H1 (cell line): Measurements from ENCODE around the gene ZAP70. TPM values are rescaled to one million over a fixed set of nuclear protein-coding genes. Genes with fewer than 3 reads are reported as not detected.

Experiments used
- CTCF ChIA-PET: fragments of 300-600 bp; sonication (Branson Sonifier 250); formaldehyde crosslinking; loops from one replicate; lab custom pipeline; 2021; ENCODE audit not compliant: partially characterized antibody; lab: Charles Lee
- POLR2A ChIA-PET: fragments of 300-600 bp; sonication (Branson Sonifier 250); formaldehyde crosslinking; loops from one replicate; lab custom pipeline; 2021; ENCODE audit warnings: inconsistent platforms; ENCODE audit not compliant: partially characterized antibody; lab: Charles Lee
- DNase-seq, 2 experiments: peaks; one replicate each; pipeline versions ENCODE4 v3.0.0 to v3.0.0-alpha.2; 2010 to 2022; ENCODE audit warnings: low spot score in 2 of 2, low read depth in 1 of 2, mixed read lengths in 1 of 2
- FAIRE-seq: peaks from 2 replicates; lab custom pipeline; 2011; peaks lifted over from hg19 to GRCh38; lab: Jason Lieb, UNC
- H2AFZ ChIP-seq: 2 replicates; pipeline ENCODE4 v1.8.1; 2012; ENCODE audit warnings: low read length, inconsistent platforms
- H2AK5ac ChIP-seq: 2 replicates; pipeline ENCODE4 v1.6.1; 2013; ENCODE audit warnings: low read depth, low read length
- H2BK120ac ChIP-seq: replicated peaks from 2 replicates; pipeline ENCODE3; 2013; ENCODE audit warnings: low read depth, low read length, inconsistent platforms
- H2BK12ac ChIP-seq: 2 replicates; pipeline ENCODE4 v1.6.1; 2013; ENCODE audit warnings: low read depth, low read length
- H2BK15ac ChIP-seq: 2 replicates; pipeline ENCODE4 v1.6.1; 2013; ENCODE audit warnings: low read length
- H2BK20ac ChIP-seq: 2 replicates; pipeline ENCODE4 v1.6.1; 2013; ENCODE audit warnings: low read length
- H2BK5ac ChIP-seq: 2 replicates; pipeline ENCODE4 v1.6.1; 2013; ENCODE audit warnings: low read depth, low read length
- H3K14ac ChIP-seq: 2 replicates; pipeline ENCODE4 v1.6.1; 2013; ENCODE audit warnings: inconsistent platforms; ENCODE audit not compliant: insufficient read length
- H3K18ac ChIP-seq: 2 replicates; pipeline ENCODE4 v1.6.1; 2013; ENCODE audit warnings: low read length; ENCODE audit errors: extremely low read depth
- H3K23ac ChIP-seq: 2 replicates; pipeline ENCODE4 v1.6.1; 2013; ENCODE audit warnings: inconsistent platforms; ENCODE audit not compliant: insufficient read length
- H3K23me2 ChIP-seq: 2 replicates; pipeline ENCODE4 v1.6.1; 2013; ENCODE audit warnings: low read depth, low read length
- H3K27ac ChIP-seq: 2 replicates; pipeline ENCODE4 v1.6.1; 2011; ENCODE audit warnings: low read depth, low read length, inconsistent platforms
- H3K27me3 ChIP-seq, 4 experiments: replicated peaks in 1 of 4; 1 replicate in 1 of 4; 2 replicates in 3 of 4; pipeline versions ENCODE4 v1.6.1 to v1.8.1; 2011 to 2013; ENCODE audit warnings: low read length in 3 of 4, mild to moderate bottlenecking in 3 of 4, inconsistent platforms in 2 of 4, mixed read lengths in 2 of 4, moderate library complexity in 1 of 4; ENCODE audit not compliant: control insufficient read depth in 3 of 4, insufficient read depth in 3 of 4; ENCODE audit errors: extremely low read depth in 1 of 4
- H3K36me3 ChIP-seq, 4 experiments: 2 replicates each; pipeline versions ENCODE4 v1.6.1 to v1.8.1; 2011 to 2013; ENCODE audit warnings: mild to moderate bottlenecking in 4 of 4, low read length in 3 of 4, moderate library complexity in 2 of 4, control low read depth in 1 of 4, inconsistent platforms in 1 of 4; ENCODE audit not compliant: insufficient read depth in 4 of 4, control insufficient read depth in 2 of 4
- H3K4ac ChIP-seq: replicated peaks from 2 replicates; pipeline ENCODE3; 2013; ENCODE audit warnings: low read length, low read depth, mixed read lengths, inconsistent platforms; ENCODE audit not compliant: insufficient read length
- H3K4me1 ChIP-seq, 4 experiments: replicated peaks in 1 of 4; 1 replicate in 1 of 4; 2 replicates in 3 of 4; pipeline versions ENCODE4 v1.6.1 to v1.8.1; 2011 to 2013; ENCODE audit warnings: low read length in 3 of 4, inconsistent platforms in 2 of 4, mixed read lengths in 1 of 4; ENCODE audit not compliant: insufficient read depth in 4 of 4, control insufficient read depth in 3 of 4
- H3K4me2 ChIP-seq, 2 experiments: 2 replicates each; pipeline versions ENCODE4 v1.6.1 to v1.8.1; 2011 to 2013; ENCODE audit warnings: low read depth in 2 of 2, low read length in 2 of 2, control low read depth in 1 of 2, inconsistent platforms in 1 of 2, mild to moderate bottlenecking in 1 of 2; ENCODE audit not compliant: insufficient read depth in 1 of 2
- H3K4me3 ChIP-seq, 4 experiments: fragments of 200-600, 300-600 bp in 1 of 4; sonication (generic), shearing (Covaris generic), sonication (Bioruptor Twin) in 1 of 4; 2 replicates each; pipeline versions ENCODE4 v1.5.1 to v1.8.1; 2011 to 2016; ENCODE audit warnings: low read length in 4 of 4, low read depth in 3 of 4, control low read depth in 2 of 4, inconsistent platforms in 2 of 4, mild to moderate bottlenecking in 2 of 4, mixed read lengths in 1 of 4, moderate library complexity in 1 of 4; ENCODE audit not compliant: insufficient read depth in 2 of 4; ENCODE audit errors: extremely low read depth in 1 of 4
- H3K56ac ChIP-seq: replicated peaks from 2 replicates; pipeline ENCODE3; 2013; ENCODE audit warnings: low read depth, mild to moderate bottlenecking, mixed read lengths, low read length, inconsistent platforms; ENCODE audit not compliant: insufficient read length
- H3K79me1 ChIP-seq: 2 replicates; pipeline ENCODE4 v1.6.1; 2013; ENCODE audit warnings: low read depth, low read length, control low read depth
- H3K79me2 ChIP-seq, 2 experiments: 2 replicates each; pipeline versions ENCODE4 v1.6.1 to v1.8.1; 2012 to 2013; ENCODE audit warnings: low read length in 2 of 2, mild to moderate bottlenecking in 2 of 2, inconsistent platforms in 1 of 2; ENCODE audit not compliant: insufficient read depth in 2 of 2, control insufficient read depth in 1 of 2
- H3K9ac ChIP-seq, 4 experiments: replicated peaks in 1 of 4; 1 replicate in 1 of 4; 2 replicates in 3 of 4; pipeline versions ENCODE4 v1.6.1 to v1.8.1; 2011 to 2013; ENCODE audit warnings: low read depth in 3 of 4, low read length in 3 of 4, control low read depth in 2 of 4, mild to moderate bottlenecking in 2 of 4, moderate library complexity in 2 of 4, inconsistent platforms in 1 of 4; ENCODE audit errors: extremely low read depth in 1 of 4
- H3K9me3 ChIP-seq, 2 experiments: 2 replicates each; pipeline versions ENCODE4 v1.6.1 to v1.8.1; 2012 to 2013; ENCODE audit warnings: mild to moderate bottlenecking in 2 of 2, moderate library complexity in 2 of 2, control low read depth in 1 of 2, inconsistent platforms in 1 of 2, low read depth in 1 of 2, low read length in 1 of 2, mixed read lengths in 1 of 2; ENCODE audit not compliant: insufficient read depth in 2 of 2
- H4K20me1 ChIP-seq, 2 experiments: replicated peaks in 1 of 2; 2 replicates each; pipeline versions ENCODE3 to v1.8.1; 2011 to 2013; ENCODE audit warnings: inconsistent platforms in 2 of 2, low read length in 2 of 2, mild to moderate bottlenecking in 1 of 2; ENCODE audit not compliant: insufficient read depth in 2 of 2, control insufficient read depth in 1 of 2
- H4K5ac ChIP-seq: 2 replicates; pipeline ENCODE4 v1.6.1; 2013; ENCODE audit warnings: low read length, low read depth, mixed read lengths, inconsistent platforms; ENCODE audit not compliant: insufficient read length
- H4K8ac ChIP-seq: 2 replicates; pipeline ENCODE4 v1.8.0; 2013; ENCODE audit warnings: mild to moderate bottlenecking, moderate library complexity, low read length, inconsistent platforms; ENCODE audit not compliant: insufficient read depth; ENCODE audit errors: extremely low read depth
- H4K91ac ChIP-seq: replicated peaks from 2 replicates; pipeline ENCODE3; 2013; ENCODE audit warnings: low read length, mixed read lengths, inconsistent platforms; ENCODE audit not compliant: insufficient read length
- ATF2 ChIP-seq: IDR thresholded peaks from 2 replicates; pipeline ENCODE4 v1.6.1; 2012; ENCODE audit warnings: low read length, inconsistent platforms
- ATF3 ChIP-seq: IDR thresholded peaks from 2 replicates; pipeline ENCODE4 v1.6.1; 2011; ENCODE audit warnings: low read depth, mild to moderate bottlenecking, low read length; ENCODE audit not compliant: insufficient read depth
- BCL11A ChIP-seq, 2 experiments: IDR thresholded peaks; one replicate each; pipeline ENCODE4 v1.6.1; 2011; ENCODE audit warnings: low read depth in 2 of 2, low read length in 2 of 2, mild to moderate bottlenecking in 2 of 2
- CREB1 ChIP-seq: IDR thresholded peaks from 2 replicates; pipeline ENCODE4 v1.6.1; 2012; ENCODE audit warnings: inconsistent platforms
- SIRT6 ChIP-seq: IDR thresholded peaks from one replicate; pipeline ENCODE4 v1.7.1; 2012; ENCODE audit warnings: low read length, inconsistent platforms
- SRF ChIP-seq: IDR thresholded peaks from 2 replicates; pipeline ENCODE4 v1.6.1; 2011; ENCODE audit warnings: mild to moderate bottlenecking, low read depth, low read length, moderate library complexity
- TCF12 ChIP-seq: IDR thresholded peaks from 2 replicates; pipeline ENCODE4 v1.6.1; 2011; ENCODE audit warnings: low read depth, mild to moderate bottlenecking, low read length
- WGBS, 2 experiments: shearing (Covaris generic) in 1 of 2; methylation state at CpG; one replicate each; pipeline versions ENCODE4 v1.1.6 to v1.1.7; 2013 to 2015; ENCODE audit warnings: low lambda C conversion rate in 2 of 2, mixed read lengths in 2 of 2, inconsistent platforms in 1 of 2, low coverage in 1 of 2, missing lambda C conversion rate in 1 of 2; ENCODE audit not compliant: insufficient replicate concordance in 2 of 2, insufficient coverage in 1 of 2, insufficient read length in 1 of 2; ENCODE audit errors: extremely low coverage in 1 of 2, missing lambda C conversion rate in 1 of 2; 5-methylcytosine and 5-hydroxymethylcytosine counted together
- polyA plus RNA-seq, 7 experiments: library from polyadenylated mRNA; depleted of rRNA in 3 of 7; stranded (reverse) in 5 of 7; unstranded in 2 of 7; fragments of >200 nt in 5 of 7; fragments of 200-250 nt in 2 of 7; gene quantifications; 1 replicate in 5 of 7; 2 replicates in 1 of 7; 4 replicates in 1 of 7; pipeline versions ENCODE4 v1.2.1 to v1.2.3, GENCODE V29; 2011 to 2013; ENCODE audit warnings: missing spikeins in 2 of 7, mixed read lengths in 2 of 7
- total RNA-seq: library from RNA; stranded (reverse); fragmentation: NEBNext Ultra II Directional; extraction: Animal tissue kit (Norgen Biotek cat#: 25700); gene quantifications from 2 replicates; pipeline ENCODE4 v1.2.1, GENCODE V29; 2021

Gene ZAP70
- total and polyA plus RNA-seq, 2 of the 8 experiments (the other 6 are each of a cell fraction or from before 2014, with no cell fraction given), result 0.15 TPM; not detected in 1

- TF ChIP-seq CREB1, result no peak
- TF ChIP-seq BCL11A (IDR thresholded peaks at IDR 0.05; ENCODE audit: low read depth in 2 of 2, low read length in 2 of 2), result no peak
- TF ChIP-seq ATF2, result no peak
- no peak for TF ChIP-seq ATF3
- TF ChIP-seq TCF12, result no peak
- no peak for TF ChIP-seq SRF
- no peak for TF ChIP-seq SIRT6
- H3K18ac ChIP-seq, result no peak overlapping the region
- no peak overlapping the region for H2BK15ac ChIP-seq
- ChIA-PET CTCF (interaction anchor here (0.7 to 11.0 kb wide), 7 partner anchors 13 to 28 kb away, joined by 3 to 105 read pairs (median 4); no protein-coding TSS in a partner anchor), POLR2A (no interaction called here)
- H3K23me2 ChIP-seq, result no peaks in the 10 kb centered on the region
- H3K56ac ChIP-seq, result no peak overlapping the region
- no peak overlapping the region for H2AFZ ChIP-seq
- peak overlapping the region; percentile 4; the same call in 1 of the 2 replicates for H4K8ac ChIP-seq
- FAIRE-seq (no peak), DNase-seq (no peak)
- no peak overlapping the region for H3K23ac ChIP-seq
- no peaks in the 10 kb centered on the region; a peak in 1 of 7 replicates for H3K4me1 ChIP-seq
- no peak overlapping the region for H2BK5ac ChIP-seq
- no peaks in the 10 kb centered on the region for H3K79me1 ChIP-seq
- 91% methylated on average over 12 of the region's 12 CpGs; no CpG with 5 or more reads in 1 of the 2 experiments for WGBS, 2 experiments
- H3K36me3 ChIP-seq, result no peaks in the 10 kb centered on the region
- H2BK12ac ChIP-seq, result no peak overlapping the region
- H4K5ac ChIP-seq, result no peak overlapping the region
- H3K4me3 ChIP-seq, result no peak overlapping the region
- H4K20me1 ChIP-seq, result peaks cover 0 to 2% of the 10 kb centered on the region in 2 experiments
- no peak overlapping the region for H2BK20ac ChIP-seq
- no peak overlapping the region for H3K27ac ChIP-seq
- no peak overlapping the region for H2AK5ac ChIP-seq
- H3K9me3 ChIP-seq, result no peaks in the 10 kb centered on the region
- H3K4ac ChIP-seq, result no peak overlapping the region
- no peak overlapping the region for H3K14ac ChIP-seq
- no peak overlapping the region for H3K9ac ChIP-seq
- no peaks in the 10 kb centered on the region for H3K27me3 ChIP-seq
- H2BK120ac ChIP-seq, result no peak overlapping the region
- H3K79me2 ChIP-seq, result no peaks in the 10 kb centered on the region
- H4K91ac ChIP-seq, result no peak overlapping the region
- no peak overlapping the region for H3K4me2 ChIP-seq
These were observed 14.8 kb downstream of the ZAP70 start for GRCh38 chr2:97728091-97728731.
